ENCODE results near the gene AKT2.

The AKT2 gene

GRCh38 chr19:40249201-40249600 is 35.9 kb downstream of the AKT2 start:
- DNase-seq, result no peak

- DNase-seq, result no peak
Observed at GRCh38 chr19:40247735-40248262, 37.3 kb downstream of the AKT2 start.

- DNase-seq, result no peak
Observed at GRCh38 chr19:40247178-40247577, 38.0 kb downstream of the AKT2 start.

- DNase-seq, result no peak
Observed at GRCh38 chr19:40246292-40247073, 38.7 kb downstream of the AKT2 start.

- no peak for DNase-seq
Observed at GRCh38 chr19:40245506-40246128, 39.5 kb downstream of the AKT2 start.

- DNase-seq, result no peak
Observed at GRCh38 chr19:40244579-40245317, 40.4 kb downstream of the AKT2 start.

GRCh38 chr19:40243181-40243580 is 42.0 kb downstream of the AKT2 start:
- no peak for DNase-seq

- no peak for DNase-seq
Observed at GRCh38 chr19:40242480-40242879, 42.7 kb downstream of the AKT2 start.

- peak; percentile 59 for DNase-seq
Observed at GRCh38 chr19:40241809-40242384, 43.2 kb downstream of the AKT2 start.

- DNase-seq, result no peak
Observed at GRCh38 chr19:40241125-40241808, 43.9 kb downstream of the AKT2 start.

- DNase-seq, result no peak
Observed at GRCh38 chr19:40240332-40240731, 44.8 kb downstream of the AKT2 start.

- DNase-seq, result no peak
Observed at GRCh38 chr19:40239415-40240226, 45.5 kb downstream of the AKT2 start.

GRCh38 chr19:40238775-40239174 is 46.4 kb downstream of the AKT2 start:
- no peak for DNase-seq

GRCh38 chr19:40237791-40238190 is 47.4 kb downstream of the AKT2 start:
- DNase-seq, result no peak

GRCh38 chr19:40236366-40236765 is 48.8 kb downstream of the AKT2 start:
- DNase-seq, result no peak

- DNase-seq, result no peak
Observed at GRCh38 chr19:40236026-40236355, 49.2 kb downstream of the AKT2 start.

- no peak for DNase-seq
Observed at GRCh38 chr19:40235238-40236025, 49.7 kb downstream of the AKT2 start.

- no peak for DNase-seq
Observed at GRCh38 chr19:40234429-40235237, 50.5 kb downstream of the AKT2 start.

- no peak for DNase-seq
Observed at GRCh38 chr19:40233811-40234389, 51.2 kb downstream of the AKT2 start.
